Stimulated activated CD8-positive, alpha-beta memory T cell treated with anti-CD3 and anti-CD28 coated beads, Interleukin-7, amount 100 ng/mL, for 24 hours (primary cell): Measurements from ENCODE around the gene DLGAP1.
"Not testable (repeated sequence)": the region's sequence is repeated elsewhere in the genome, so short reads cannot be mapped to it uniquely, and the experiment has no call there.

ENCODE experiments used
- DNase-seq: peaks from one replicate; pipeline ENCODE4 v3.0.0-alpha.2; 2020; ENCODE audit warnings: low read depth

DLGAP1 gene

GRCh38 chr18:4385876-4386275, 69.2 kb downstream of the DLGAP1 start:
- DNase-seq: no peak

GRCh38 chr18:4384932-4385331, 70.2 kb downstream of the DLGAP1 start:
- no peak for DNase-seq

- no peak for DNase-seq
Measured at GRCh38 chr18:4374564-4374963, 80.5 kb downstream of the DLGAP1 start.

- no peak for DNase-seq
Measured at GRCh38 chr18:4369705-4370104, 85.4 kb downstream of the DLGAP1 start.

- DNase-seq: no peak
Measured at GRCh38 chr18:4360221-4360715, 94.8 kb downstream of the DLGAP1 start.

GRCh38 chr18:4358618-4359017, 96.5 kb downstream of the DLGAP1 start:
- DNase-seq: no peak

GRCh38 chr18:4357579-4357978, 97.5 kb downstream of the DLGAP1 start:
- no peak for DNase-seq

GRCh38 chr18:4356929-4357328, 98.2 kb downstream of the DLGAP1 start:
- no peak for DNase-seq

GRCh38 chr18:4353853-4354418, 101.2 kb downstream of the DLGAP1 start:
- DNase-seq: no peak

GRCh38 chr18:4352746-4353551, 102.2 kb downstream of the DLGAP1 start:
- DNase-seq: no peak

GRCh38 chr18:4351005-4351404, 104.1 kb downstream of the DLGAP1 start:
- DNase-seq: no peak

GRCh38 chr18:4335386-4335785, 119.7 kb downstream of the DLGAP1 start:
- DNase-seq: no peak

GRCh38 chr18:4333043-4333442, 122.1 kb downstream of the DLGAP1 start:
- DNase-seq: no peak

- no peak for DNase-seq
Measured at GRCh38 chr18:4319738-4320677, 135.1 kb downstream of the DLGAP1 start.

- DNase-seq: no peak
Measured at GRCh38 chr18:4318311-4318710, 136.8 kb downstream of the DLGAP1 start.

- not testable (repeated sequence) for DNase-seq
Measured at GRCh38 chr18:4311945-4312344, 143.2 kb downstream of the DLGAP1 start.

GRCh38 chr18:4311136-4311535, 144.0 kb downstream of the DLGAP1 start:
- DNase-seq: no peak

- DNase-seq: no peak
Measured at GRCh38 chr18:4309227-4309626, 145.9 kb downstream of the DLGAP1 start.

- no peak for DNase-seq
Measured at GRCh38 chr18:4308576-4308975, 146.5 kb downstream of the DLGAP1 start.

GRCh38 chr18:4299395-4299794, 155.7 kb downstream of the DLGAP1 start:
- no peak for DNase-seq

GRCh38 chr18:4293337-4293736, 161.8 kb downstream of the DLGAP1 start:
- DNase-seq: no peak

- no peak for DNase-seq
Measured at GRCh38 chr18:4292696-4293095, 162.4 kb downstream of the DLGAP1 start.
